ENCODE measurements around the gene USF3.

- TF ChIP-seq EP300 (IDR thresholded peaks at IDR 0.05) (no peak), POLR2AphosphoS5 (IDR thresholded peaks at IDR 0.05) (no peak)
- TF ChIP-seq, protein P1, sequence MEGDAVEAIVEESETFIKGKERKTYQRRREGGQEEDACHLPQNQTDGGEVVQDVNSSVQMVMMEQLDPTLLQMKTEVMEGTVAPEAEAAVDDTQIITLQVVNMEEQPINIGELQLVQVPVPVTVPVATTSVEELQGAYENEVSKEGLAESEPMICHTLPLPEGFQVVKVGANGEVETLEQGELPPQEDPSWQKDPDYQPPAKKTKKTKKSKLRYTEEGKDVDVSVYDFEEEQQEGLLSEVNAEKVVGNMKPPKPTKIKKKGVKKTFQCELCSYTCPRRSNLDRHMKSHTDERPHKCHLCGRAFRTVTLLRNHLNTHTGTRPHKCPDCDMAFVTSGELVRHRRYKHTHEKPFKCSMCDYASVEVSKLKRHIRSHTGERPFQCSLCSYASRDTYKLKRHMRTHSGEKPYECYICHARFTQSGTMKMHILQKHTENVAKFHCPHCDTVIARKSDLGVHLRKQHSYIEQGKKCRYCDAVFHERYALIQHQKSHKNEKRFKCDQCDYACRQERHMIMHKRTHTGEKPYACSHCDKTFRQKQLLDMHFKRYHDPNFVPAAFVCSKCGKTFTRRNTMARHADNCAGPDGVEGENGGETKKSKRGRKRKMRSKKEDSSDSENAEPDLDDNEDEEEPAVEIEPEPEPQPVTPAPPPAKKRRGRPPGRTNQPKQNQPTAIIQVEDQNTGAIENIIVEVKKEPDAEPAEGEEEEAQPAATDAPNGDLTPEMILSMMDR (IDR thresholded peaks at IDR 0.05): no peak
Measured at GRCh38 chr3:113617726-113618125, 78.7 kb downstream of the USF3 start.

Measured in upper lobe of left lung (tissue), 4 donors.